Caco-2 (cell line): ENCODE results near the gene BPIFA1. TPM values are rescaled to one million over a fixed set of nuclear protein-coding genes. Genes with fewer than 3 reads are reported as not detected.

Experiments used
- BruUV-seq: library from RNA; stranded (reverse); fragments of 400-500 nt; replicated peaks from 2 replicates; lab custom pipeline; 2021; lab: Mats Ljungman, UMichigan
- CTCF ChIA-PET: fragments of 300-600 bp; sonication (Branson Sonifier 250); formaldehyde crosslinking; loops from one replicate; lab custom pipeline; 2022; ENCODE audit warnings: antibody characterized with exemption; lab: Charles Lee
- POLR2A ChIA-PET: fragments of 300-600 bp; sonication (Branson Sonifier 250); formaldehyde crosslinking; loops from one replicate; lab custom pipeline; 2022; ENCODE audit warnings: antibody characterized with exemption; lab: Charles Lee
- DNase-seq, 2 experiments: peaks; one replicate each; pipeline versions ENCODE4 v3.0.0 to v3.0.0-alpha.2; 2020 to 2022
- H3K27me3 ChIP-seq: replicated peaks from 2 replicates; pipeline ENCODE4 v1.6.0; 2011; ENCODE audit warnings: low read length; ENCODE audit not compliant: control insufficient read depth, insufficient read depth
- H3K36me3 ChIP-seq: 2 replicates; pipeline ENCODE4 v1.5.1; 2011; ENCODE audit warnings: low read length; ENCODE audit not compliant: control insufficient read depth, insufficient read depth
- H3K4me1 ChIP-seq: fragments of 250-450 bp; sonication (Bioruptor Pico); 2 replicates; pipeline ENCODE4 v1.5.1; 2020; ENCODE audit warnings: mild to moderate bottlenecking
- H3K4me3 ChIP-seq: 2 replicates; pipeline ENCODE4 v1.5.1; 2011; ENCODE audit warnings: low read depth, mild to moderate bottlenecking, control low read depth, low read length
- H3K9me3 ChIP-seq: fragments of 250-450 bp; sonication (Bioruptor Pico); 2 replicates; pipeline ENCODE4 v1.5.1; 2020; ENCODE audit warnings: mild to moderate bottlenecking, moderate library complexity
- H3K27ac Mint-ChIP-seq: one replicate; pipeline ENCODE4 v1.8.0; 2022; ENCODE audit warnings: mixed read lengths; ENCODE audit not compliant: unreplicated experiment
- H3K27me3 Mint-ChIP-seq: one replicate; pipeline ENCODE4 v1.8.0; 2022; ENCODE audit warnings: mixed read lengths; ENCODE audit not compliant: insufficient read depth, unreplicated experiment
- H3K36me3 Mint-ChIP-seq: one replicate; pipeline ENCODE4 v1.8.0; 2022; ENCODE audit warnings: mild to moderate bottlenecking, mixed read lengths; ENCODE audit not compliant: insufficient read depth, unreplicated experiment
- H3K4me1 Mint-ChIP-seq: one replicate; pipeline ENCODE4 v1.8.0; 2022; ENCODE audit warnings: low read depth, mixed read lengths; ENCODE audit not compliant: unreplicated experiment
- H3K4me3 Mint-ChIP-seq: one replicate; pipeline ENCODE4 v1.8.0; 2022; ENCODE audit warnings: mild to moderate bottlenecking, moderate library complexity, mixed read lengths; ENCODE audit not compliant: unreplicated experiment
- H3K9me3 Mint-ChIP-seq: one replicate; pipeline ENCODE4 v1.8.0; 2022; ENCODE audit warnings: mixed read lengths; ENCODE audit not compliant: unreplicated experiment
- intact Hi-C: fragments of 100-400 bp; cut with micrococcal nuclease; formaldehyde crosslinking; loops from one replicate; pipeline ENCODE4 v1.10.0; 2022; ENCODE audit not compliant: unreplicated experiment
- total RNA-seq: library from RNA; stranded (reverse); gene quantifications from 2 replicates; pipeline ENCODE4 v1.2.3, GENCODE V29; 2022
- TF ChIP-seq, protein P1 (sequence below), 2 experiments: fragments of 200-600 bp in 1 of 2; IDR thresholded peaks; 1 replicate in 1 of 2; 2 replicates in 1 of 2; pipeline versions ENCODE4 v1.5.1 to v1.8.0; 2011 to 2022; ENCODE audit warnings: antibody characterized with exemption in 1 of 2, control low read depth in 1 of 2, inconsistent platforms in 1 of 2, low read depth in 1 of 2, low read length in 1 of 2, mild to moderate bottlenecking in 1 of 2, moderate library complexity in 1 of 2; ENCODE audit not compliant: insufficient read depth in 1 of 2, severe bottlenecking in 1 of 2, unreplicated experiment in 1 of 2

The BPIFA1 gene
- total RNA-seq, 1 experiment from 2014 or later, result not detected

DNA sequence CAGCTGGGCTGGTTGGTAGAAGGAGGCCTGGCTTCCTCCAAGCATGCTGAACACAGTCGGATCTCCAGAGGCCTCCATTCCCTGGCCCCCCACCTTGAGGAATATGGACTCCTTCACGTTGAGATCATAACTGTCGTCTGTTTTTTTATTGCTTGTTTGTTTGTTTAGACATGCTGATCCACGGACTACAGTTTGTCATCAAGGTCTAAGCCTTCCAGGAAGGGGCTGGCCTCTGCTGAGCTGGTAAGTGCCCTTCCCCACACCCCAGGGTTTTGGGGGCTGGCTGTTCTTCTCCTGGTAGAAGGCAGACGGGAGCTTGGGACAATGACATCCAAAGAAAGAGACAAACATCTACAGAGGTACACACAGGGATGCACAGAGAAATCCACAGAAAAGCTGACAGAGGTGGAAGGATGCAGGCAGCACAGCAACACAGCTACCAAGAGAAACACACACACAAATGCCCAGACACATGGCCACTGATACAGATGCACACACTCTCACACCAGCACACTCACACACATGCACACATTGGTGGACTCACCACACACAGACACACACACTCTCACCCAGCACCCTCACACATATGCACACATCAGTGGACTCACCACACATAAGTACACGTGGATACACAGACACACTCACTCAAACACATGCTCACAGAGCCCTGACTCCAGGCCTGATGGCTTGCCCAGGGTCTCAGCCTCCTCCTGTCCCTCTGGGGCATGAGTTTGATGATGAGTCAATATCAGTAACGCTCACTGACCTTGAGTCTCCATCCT, 6.7 kb downstream of the BPIFA1 start:
- CTCF ChIA-PET, result no interaction called here

DNA sequence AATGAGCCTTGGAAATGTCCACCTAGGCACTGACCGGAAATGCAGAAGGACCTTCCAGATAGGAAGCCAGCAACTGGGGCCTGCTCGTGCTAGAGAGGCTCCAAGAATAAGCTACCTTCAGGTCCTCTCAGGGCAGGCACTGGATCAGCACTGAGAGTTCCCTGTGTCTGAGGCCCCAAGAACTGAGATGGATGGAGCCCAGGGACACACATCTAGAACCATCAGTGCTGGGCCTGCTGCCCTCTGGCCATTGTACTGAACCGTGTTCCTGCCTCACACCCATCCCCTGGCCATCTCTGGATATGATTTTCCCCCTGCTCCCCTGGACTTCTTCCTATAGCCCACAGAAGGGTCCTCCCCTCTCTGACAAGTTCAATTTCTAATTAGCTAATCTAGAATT, 10.3 kb downstream of the BPIFA1 start:
- Mint-ChIP-seq H3K27ac (no peak overlapping the region), H3K4me3 (no peak overlapping the region), H3K4me1 (no peaks in the 10 kb centered on the region), H3K27me3 (peaks cover 17% of the 10 kb centered on the region), H3K36me3 (no peaks in the 10 kb centered on the region), H3K9me3 (no peaks in the 10 kb centered on the region)
- H3K4me1 ChIP-seq, result no peaks in the 10 kb centered on the region
- POLR2A ChIA-PET, result no interaction called here
- BruUV-seq, result no TSS peak
- CTCF ChIA-PET, result no interaction called here
- TF ChIP-seq, protein P1, sequence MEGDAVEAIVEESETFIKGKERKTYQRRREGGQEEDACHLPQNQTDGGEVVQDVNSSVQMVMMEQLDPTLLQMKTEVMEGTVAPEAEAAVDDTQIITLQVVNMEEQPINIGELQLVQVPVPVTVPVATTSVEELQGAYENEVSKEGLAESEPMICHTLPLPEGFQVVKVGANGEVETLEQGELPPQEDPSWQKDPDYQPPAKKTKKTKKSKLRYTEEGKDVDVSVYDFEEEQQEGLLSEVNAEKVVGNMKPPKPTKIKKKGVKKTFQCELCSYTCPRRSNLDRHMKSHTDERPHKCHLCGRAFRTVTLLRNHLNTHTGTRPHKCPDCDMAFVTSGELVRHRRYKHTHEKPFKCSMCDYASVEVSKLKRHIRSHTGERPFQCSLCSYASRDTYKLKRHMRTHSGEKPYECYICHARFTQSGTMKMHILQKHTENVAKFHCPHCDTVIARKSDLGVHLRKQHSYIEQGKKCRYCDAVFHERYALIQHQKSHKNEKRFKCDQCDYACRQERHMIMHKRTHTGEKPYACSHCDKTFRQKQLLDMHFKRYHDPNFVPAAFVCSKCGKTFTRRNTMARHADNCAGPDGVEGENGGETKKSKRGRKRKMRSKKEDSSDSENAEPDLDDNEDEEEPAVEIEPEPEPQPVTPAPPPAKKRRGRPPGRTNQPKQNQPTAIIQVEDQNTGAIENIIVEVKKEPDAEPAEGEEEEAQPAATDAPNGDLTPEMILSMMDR (IDR thresholded peaks at IDR 0.05; ENCODE audit: insufficient read depth in 1 of 2, low read depth in 1 of 2, low read length in 1 of 2, severe bottlenecking in 1 of 2, unreplicated experiment in 1 of 2), result no peak
- H3K4me3 ChIP-seq, result no peak overlapping the region
- H3K27me3 ChIP-seq, result no peaks in the 10 kb centered on the region
- no peaks in the 10 kb centered on the region for H3K9me3 ChIP-seq
- no peak for DNase-seq
- H3K36me3 ChIP-seq, result no peaks in the 10 kb centered on the region
- intact Hi-C loops, result no loop called here

More for the DNA sequence above, 6.7 kb downstream of the BPIFA1 start:
- Mint-ChIP-seq H3K4me1 (no peaks in the 10 kb centered on the region), H3K9me3 (no peaks in the 10 kb centered on the region), H3K27ac (no peak overlapping the region), H3K4me3 (no peak overlapping the region), H3K27me3 (peaks cover 26% of the 10 kb centered on the region), H3K36me3 (no peaks in the 10 kb centered on the region)
- POLR2A ChIA-PET, result no interaction called here
- peak in 1 of 2 experiments; percentile 37 for DNase-seq
- intact Hi-C loops, result no loop called here
- Histone ChIP-seq H3K4me1 (no peaks in the 10 kb centered on the region), H3K4me3 (no peak overlapping the region), H3K36me3 (no peaks in the 10 kb centered on the region), H3K9me3 (no peaks in the 10 kb centered on the region), H3K27me3 (no peaks in the 10 kb centered on the region)
- TF ChIP-seq, protein P1 (IDR thresholded peaks at IDR 0.05; ENCODE audit: insufficient read depth in 1 of 2, low read depth in 1 of 2, low read length in 1 of 2, severe bottlenecking in 1 of 2, unreplicated experiment in 1 of 2), result no peak
- BruUV-seq, result no TSS peak

DNA sequence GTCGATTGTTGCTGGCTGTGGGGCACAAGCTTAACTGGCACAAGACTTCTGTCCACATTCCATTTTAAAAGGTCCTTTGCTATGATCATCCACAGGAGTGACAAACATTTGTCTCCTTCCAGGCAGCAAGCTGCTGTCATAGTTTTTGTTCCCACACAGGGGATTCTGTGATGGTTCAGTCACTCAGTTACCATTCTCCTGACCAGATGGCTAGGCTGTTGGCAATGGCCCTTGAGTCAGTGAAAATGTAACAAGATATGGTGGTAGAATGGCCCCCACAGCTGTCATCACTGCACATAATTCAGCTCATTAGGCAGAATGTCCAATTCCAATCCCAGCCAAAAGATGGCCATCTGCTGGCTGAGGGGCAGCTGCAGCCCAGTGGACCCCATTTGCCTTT, 13.7 kb downstream of the BPIFA1 start:
- H3K4me1 ChIP-seq, result no peaks in the 10 kb centered on the region
- Mint-ChIP-seq H3K9me3 (no peaks in the 10 kb centered on the region), H3K4me3 (no peak overlapping the region), H3K27ac (no peak overlapping the region), H3K36me3 (no peaks in the 10 kb centered on the region), H3K4me1 (no peaks in the 10 kb centered on the region), H3K27me3 (peaks cover 10% of the 10 kb centered on the region)
- ChIA-PET POLR2A (no interaction called here), CTCF (interaction anchor here (0.8 kb wide), 1 partner anchor 13 kb away, joined by 4 read pairs; no protein-coding TSS in a partner anchor)
- H3K9me3 ChIP-seq, result no peaks in the 10 kb centered on the region
- H3K4me3 ChIP-seq, result no peak overlapping the region
- no TSS peak for BruUV-seq
- no peak for DNase-seq
- no peaks in the 10 kb centered on the region for H3K36me3 ChIP-seq
- TF ChIP-seq, protein P1 (IDR thresholded peaks at IDR 0.05; ENCODE audit: insufficient read depth in 1 of 2, low read depth in 1 of 2, low read length in 1 of 2, severe bottlenecking in 1 of 2, unreplicated experiment in 1 of 2), result no peak
- no peaks in the 10 kb centered on the region for H3K27me3 ChIP-seq
- intact Hi-C loops, result no loop called here
